DND-41 (cell line): ENCODE results near the gene CFLAR.

Experiments
- ATAC-seq: fragments of 200-7000 bp; cut with Tn5 transposase; 3 replicates; pipeline ENCODE4 v1.9.1; 2021; ENCODE audit warnings: low read depth; ENCODE audit not compliant: insufficient read depth
- DNase-seq: peaks from one replicate; pipeline ENCODE4 v3.0.0-alpha.2; 2020
- H2AFZ ChIP-seq: 2 replicates; pipeline ENCODE4 v1.6.0; 2012; ENCODE audit warnings: low read depth, low read length
- H3K27ac ChIP-seq: 2 replicates; pipeline ENCODE4 v1.5.1; 2012; ENCODE audit warnings: low read length, inconsistent platforms
- H3K27me3 ChIP-seq: fragments of 200-600 bp; sonication (generic); 2 replicates; pipeline ENCODE4 v1.6.0; 2012; ENCODE audit warnings: low read length, mild to moderate bottlenecking, inconsistent platforms; ENCODE audit not compliant: insufficient read depth, poor library complexity
- H3K36me3 ChIP-seq: 2 replicates; pipeline ENCODE4 v1.5.1; 2012; ENCODE audit warnings: low read length, inconsistent platforms; ENCODE audit not compliant: insufficient read depth
- H3K4me1 ChIP-seq: 2 replicates; pipeline ENCODE4 v1.5.1; 2012; ENCODE audit warnings: mild to moderate bottlenecking, low read length; ENCODE audit not compliant: insufficient read depth
- H3K4me2 ChIP-seq: 2 replicates; pipeline ENCODE4 v1.6.0; 2012; ENCODE audit warnings: mild to moderate bottlenecking, moderate library complexity, low read length, inconsistent platforms; ENCODE audit not compliant: insufficient read depth
- H3K4me3 ChIP-seq, 2 experiments: fragments of 200-600 bp in 1 of 2; shearing (Covaris generic) in 1 of 2; 2 replicates each; pipeline ENCODE4 v1.5.1; 2012 to 2016; ENCODE audit warnings: inconsistent platforms in 2 of 2, low read length in 2 of 2, mild to moderate bottlenecking in 2 of 2, low read depth in 1 of 2, moderate library complexity in 1 of 2
- H3K79me2 ChIP-seq: 2 replicates; pipeline ENCODE4 v1.6.0; 2012; ENCODE audit warnings: low read length, inconsistent platforms; ENCODE audit not compliant: insufficient read depth
- H3K9ac ChIP-seq: 2 replicates; pipeline ENCODE4 v1.6.0; 2012; ENCODE audit warnings: low read depth, mild to moderate bottlenecking, inconsistent platforms, low read length, moderate library complexity
- H3K9me3 ChIP-seq: 2 replicates; pipeline ENCODE4 v1.5.1; 2012; ENCODE audit warnings: low read length, moderate library complexity, mild to moderate bottlenecking, inconsistent platforms; ENCODE audit not compliant: insufficient read depth, severe bottlenecking
- H4K20me1 ChIP-seq: 2 replicates; pipeline ENCODE4 v1.6.0; 2012; ENCODE audit warnings: low read length; ENCODE audit not compliant: insufficient read depth
- CTCF ChIP-seq: IDR thresholded peaks from 2 replicates; pipeline ENCODE4 v1.5.1; 2012; ENCODE audit warnings: borderline replicate concordance, low read length, moderate library complexity, mild to moderate bottlenecking; ENCODE audit not compliant: poor library complexity, severe bottlenecking; ENCODE audit errors: extremely low read depth
- EZH2 ChIP-seq: IDR thresholded peaks from 3 replicates; pipeline ENCODE4 v1.6.1; 2012; ENCODE audit warnings: borderline replicate concordance, low read depth, mild to moderate bottlenecking, moderate library complexity, low read length, inconsistent platforms; ENCODE audit not compliant: severe bottlenecking

Gene CFLAR

GRCh38 chr2:201139836-201140604, 24.1 kb downstream of the CFLAR start:
- ATAC-seq = no peak
- H3K9ac ChIP-seq = no peak overlapping the region
- no peak overlapping the region for H3K4me3 ChIP-seq
- H3K36me3 ChIP-seq = peaks cover 35% of the 10 kb centered on the region
- no peak overlapping the region for H3K27ac ChIP-seq
- H4K20me1 ChIP-seq = no peaks in the 10 kb centered on the region
- H3K4me1 ChIP-seq = no peaks in the 10 kb centered on the region
- H3K9me3 ChIP-seq = no peaks in the 10 kb centered on the region
- no peak for DNase-seq
- H3K4me2 ChIP-seq = no peak overlapping the region
- H3K79me2 ChIP-seq = no peaks in the 10 kb centered on the region
- H3K27me3 ChIP-seq = no peaks in the 10 kb centered on the region
- H2AFZ ChIP-seq = no peak overlapping the region
- TF ChIP-seq CTCF (no peak), EZH2 (no peak)

- no peak for ATAC-seq
- Histone ChIP-seq H2AFZ (no peak overlapping the region), H3K27me3 (no peaks in the 10 kb centered on the region), H3K4me3 (no peak overlapping the region), H3K9ac (no peak overlapping the region), H3K79me2 (no peaks in the 10 kb centered on the region), H3K27ac (no peak overlapping the region), H3K4me1 (no peaks in the 10 kb centered on the region), H4K20me1 (no peaks in the 10 kb centered on the region), H3K36me3 (peaks cover under 1% of the 10 kb centered on the region; the same call in 1 of the 2 replicates), H3K4me2 (no peak overlapping the region), H3K9me3 (no peaks in the 10 kb centered on the region)
- TF ChIP-seq CTCF (no peak), EZH2 (no peak)
- no peak for DNase-seq
Observed at GRCh38 chr2:201144101-201145051, 28.4 kb downstream of the CFLAR start.

DNA sequence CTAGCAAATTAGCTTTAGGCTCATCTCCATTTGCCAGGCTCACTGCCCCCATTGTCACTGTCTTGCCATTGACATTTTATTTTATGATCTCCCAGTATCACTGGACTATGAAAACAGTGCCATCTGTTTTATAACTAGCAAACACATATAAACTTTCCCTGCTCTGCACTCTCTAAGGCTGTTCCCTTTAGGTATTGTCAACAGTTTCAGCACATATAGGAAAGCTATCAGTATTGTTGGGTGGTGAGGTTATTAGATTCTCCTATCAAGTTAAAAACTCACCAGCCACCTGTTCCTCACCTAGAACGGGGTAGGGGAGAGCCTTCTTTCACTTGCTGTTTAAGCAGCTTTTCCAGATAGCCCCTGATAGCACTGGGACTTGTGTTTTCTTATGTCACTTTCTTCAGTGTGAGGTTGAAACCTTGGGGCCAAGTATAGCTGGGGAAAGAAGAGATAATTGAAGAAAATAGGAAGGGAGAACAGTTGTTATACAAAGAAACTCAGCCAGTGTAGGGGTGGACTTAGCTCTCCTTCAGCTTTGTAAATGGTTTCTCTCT, 32.5 kb downstream of the CFLAR start:
- Histone ChIP-seq H3K9me3 (no peaks in the 10 kb centered on the region), H4K20me1 (no peaks in the 10 kb centered on the region), H2AFZ (no peak overlapping the region), H3K36me3 (peaks cover 12% of the 10 kb centered on the region; the same call in 1 of the 2 replicates), H3K27me3 (no peaks in the 10 kb centered on the region), H3K4me2 (no peak overlapping the region), H3K4me3 (no peak overlapping the region), H3K4me1 (no peaks in the 10 kb centered on the region), H3K9ac (no peak overlapping the region), H3K27ac (no peak overlapping the region), H3K79me2 (no peaks in the 10 kb centered on the region)
- DNase-seq (no peak), ATAC-seq (no peak)
- TF ChIP-seq CTCF = no peak
- no peak for TF ChIP-seq EZH2
